HG03159 (cell line): Measurements from ENCODE around the gene HMGCR.
"Not testable (repeated sequence)": the region's sequence is repeated elsewhere in the genome, so short reads cannot be mapped to it uniquely, and the experiment has no call there.

ENCODE experiments used
- ATAC-seq: cut with Tn5 transposase; IDR thresholded peaks from one replicate; pipeline ENCODE4 v1.9.1; 2021; ENCODE audit warnings: mild to moderate bottlenecking, moderate library complexity; ENCODE audit not compliant: unreplicated experiment

HMGCR gene

DNA sequence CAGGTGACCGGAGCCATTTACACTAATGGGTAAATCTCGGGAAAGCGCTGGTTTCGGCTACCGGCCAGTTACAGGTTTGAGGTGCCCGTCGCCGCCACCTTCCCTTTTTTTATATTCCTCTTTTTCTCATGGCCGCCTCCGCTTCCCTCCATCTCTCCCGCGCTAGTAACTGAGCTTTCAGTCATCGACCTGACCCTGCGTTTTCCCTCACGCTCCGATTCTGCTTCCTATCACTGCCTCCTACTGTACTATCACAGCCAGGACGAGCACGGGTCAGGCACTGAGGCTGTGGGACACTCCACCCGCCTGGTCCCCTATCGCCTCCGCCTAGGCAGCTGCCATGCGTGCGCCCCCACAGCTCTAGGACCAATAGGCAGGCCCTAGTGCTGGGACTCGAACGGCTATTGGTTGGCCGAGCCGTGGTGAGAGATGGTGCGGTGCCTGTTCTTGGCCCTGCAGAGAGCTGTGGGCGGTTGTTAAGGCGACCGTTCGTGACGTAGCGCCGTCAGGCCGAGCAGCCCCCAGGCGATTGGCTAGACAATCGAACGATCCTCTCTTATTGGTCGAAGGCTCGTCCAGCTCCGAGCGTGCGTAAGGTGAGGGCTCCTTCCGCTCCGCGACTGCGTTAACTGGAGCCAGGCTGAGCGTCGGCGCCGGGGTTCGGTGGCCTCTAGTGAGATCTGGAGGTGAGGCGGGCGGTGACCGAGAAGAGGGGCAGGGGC is at the start of gene HMGCR:
HMGCR (plus strand) TSS at position 606 of the 722 bp plus-strand sequence. CDS start 5,386 bp downstream, outside the sequence.
- ATAC-seq: peak; percentile 98

GRCh38 chr5:75291844-75292243 is 45.2 kb upstream of the HMGCR start:
- not testable (repeated sequence) for ATAC-seq

DNA sequence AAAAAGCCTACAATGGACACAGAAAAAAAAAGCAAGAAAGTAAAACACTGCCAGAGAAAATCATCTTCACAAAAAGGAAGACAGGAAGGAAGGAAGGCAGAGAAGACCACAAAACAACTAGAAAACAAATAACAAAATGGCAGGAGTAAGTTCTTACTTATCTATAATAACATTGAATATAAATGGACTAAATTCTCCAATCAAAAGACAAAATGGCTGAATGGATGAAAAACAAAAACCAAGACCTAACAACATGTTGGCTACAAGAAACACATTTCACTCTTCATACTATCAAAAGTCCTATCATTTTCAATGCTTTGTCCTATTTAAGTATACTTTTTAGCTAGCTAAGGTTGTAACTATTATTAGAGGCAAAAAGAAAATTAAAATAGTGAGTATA is 36.9 kb upstream of the HMGCR start:
- ATAC-seq: no peak

- ATAC-seq: no peak
Measured at GRCh38 chr5:75303419-75303818, 33.6 kb upstream of the HMGCR start.

GRCh38 chr5:75304486-75304885 is 32.5 kb upstream of the HMGCR start:
- ATAC-seq: not testable (repeated sequence)

- no peak for ATAC-seq
Measured at GRCh38 chr5:75306746-75307145, 30.3 kb upstream of the HMGCR start.

- no peak for ATAC-seq
Measured at GRCh38 chr5:75310212-75310611, 26.8 kb upstream of the HMGCR start.

DNA sequence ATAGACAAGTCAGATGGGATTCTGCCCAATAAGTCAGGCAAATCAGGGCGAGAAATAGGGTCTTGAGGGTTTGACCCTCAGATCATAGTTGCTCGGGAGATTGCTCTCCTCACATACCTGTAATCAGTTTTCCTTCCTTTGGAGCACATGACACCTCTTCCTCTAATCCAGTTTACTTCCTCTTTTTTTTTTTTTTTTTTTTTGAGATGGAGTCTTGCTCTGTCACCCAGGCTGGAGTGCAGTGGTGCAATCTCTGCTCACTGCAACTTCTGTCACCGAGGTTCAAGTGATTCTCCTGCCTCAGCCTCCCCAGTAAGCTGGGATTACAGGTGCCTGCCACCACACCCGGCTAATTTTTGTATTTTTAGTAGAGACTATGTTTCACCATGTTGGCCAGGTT is 17.9 kb upstream of the HMGCR start:
- not testable (repeated sequence) for ATAC-seq

DNA sequence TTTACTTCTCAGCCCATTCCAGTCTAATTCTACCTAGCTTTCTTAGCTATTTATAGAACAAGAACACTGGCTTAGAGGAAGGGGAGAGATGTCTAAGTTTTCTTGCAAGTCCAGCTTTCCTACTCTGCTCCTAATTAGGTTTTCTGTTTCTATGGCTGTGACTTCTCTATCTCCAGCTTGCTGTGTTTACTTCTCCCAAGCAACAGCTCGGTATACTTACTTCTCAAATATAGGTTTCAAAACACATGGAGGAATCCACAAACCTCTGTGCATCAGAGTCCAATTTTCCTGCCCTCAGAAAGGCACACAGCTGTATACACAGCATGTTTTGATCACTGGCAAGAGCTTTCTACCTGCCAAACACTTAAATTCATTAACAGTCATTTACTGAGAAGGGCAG is 17.4 kb upstream of the HMGCR start:
- no peak for ATAC-seq

GRCh38 chr5:75320371-75320770 is 16.6 kb upstream of the HMGCR start:
- no peak for ATAC-seq

- ATAC-seq: no peak
Measured at GRCh38 chr5:75322066-75322465, 15.0 kb upstream of the HMGCR start.

DNA sequence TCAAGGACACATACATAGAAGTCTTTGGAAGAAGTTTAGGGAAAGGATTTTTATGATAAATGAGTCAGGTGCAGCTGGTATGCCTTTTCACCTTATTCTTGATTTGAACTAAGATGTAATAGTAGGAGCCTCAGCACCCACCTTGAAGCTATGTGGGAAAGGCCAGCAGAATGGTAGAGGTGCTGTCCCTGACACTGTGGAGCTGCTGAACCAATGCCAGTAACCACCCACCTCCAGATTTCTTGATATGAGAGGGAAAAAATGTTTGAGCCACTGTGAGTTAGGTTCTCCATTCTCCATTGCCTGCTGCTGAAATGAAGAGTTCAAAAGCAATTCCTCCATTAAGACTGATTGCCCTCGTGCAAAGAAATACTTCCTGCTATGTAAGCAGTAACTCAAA is 12.2 kb upstream of the HMGCR start:
- ATAC-seq: no peak

GRCh38 chr5:75325242-75325641 is 11.8 kb upstream of the HMGCR start:
- ATAC-seq: no peak

DNA sequence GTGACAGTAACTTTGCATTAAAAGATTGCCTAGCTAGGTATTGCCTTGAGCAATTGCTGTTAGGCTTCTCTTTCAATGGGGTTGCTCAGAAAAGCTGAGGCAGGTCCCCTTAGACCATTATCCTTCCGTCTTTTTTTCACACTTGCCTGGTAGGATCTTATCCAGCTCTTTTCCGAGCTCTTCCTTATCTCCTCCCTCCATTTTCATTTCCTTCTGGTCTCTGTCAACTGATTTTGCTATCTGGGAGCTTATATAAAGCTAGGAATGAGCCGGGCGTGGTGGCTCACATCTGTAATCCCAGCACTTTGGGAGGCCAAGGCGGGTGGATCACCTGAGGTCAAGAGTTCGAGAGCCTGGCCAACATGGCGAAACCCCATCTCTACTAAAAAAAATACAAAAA is 6.6 kb upstream of the HMGCR start:
- ATAC-seq: no peak

DNA sequence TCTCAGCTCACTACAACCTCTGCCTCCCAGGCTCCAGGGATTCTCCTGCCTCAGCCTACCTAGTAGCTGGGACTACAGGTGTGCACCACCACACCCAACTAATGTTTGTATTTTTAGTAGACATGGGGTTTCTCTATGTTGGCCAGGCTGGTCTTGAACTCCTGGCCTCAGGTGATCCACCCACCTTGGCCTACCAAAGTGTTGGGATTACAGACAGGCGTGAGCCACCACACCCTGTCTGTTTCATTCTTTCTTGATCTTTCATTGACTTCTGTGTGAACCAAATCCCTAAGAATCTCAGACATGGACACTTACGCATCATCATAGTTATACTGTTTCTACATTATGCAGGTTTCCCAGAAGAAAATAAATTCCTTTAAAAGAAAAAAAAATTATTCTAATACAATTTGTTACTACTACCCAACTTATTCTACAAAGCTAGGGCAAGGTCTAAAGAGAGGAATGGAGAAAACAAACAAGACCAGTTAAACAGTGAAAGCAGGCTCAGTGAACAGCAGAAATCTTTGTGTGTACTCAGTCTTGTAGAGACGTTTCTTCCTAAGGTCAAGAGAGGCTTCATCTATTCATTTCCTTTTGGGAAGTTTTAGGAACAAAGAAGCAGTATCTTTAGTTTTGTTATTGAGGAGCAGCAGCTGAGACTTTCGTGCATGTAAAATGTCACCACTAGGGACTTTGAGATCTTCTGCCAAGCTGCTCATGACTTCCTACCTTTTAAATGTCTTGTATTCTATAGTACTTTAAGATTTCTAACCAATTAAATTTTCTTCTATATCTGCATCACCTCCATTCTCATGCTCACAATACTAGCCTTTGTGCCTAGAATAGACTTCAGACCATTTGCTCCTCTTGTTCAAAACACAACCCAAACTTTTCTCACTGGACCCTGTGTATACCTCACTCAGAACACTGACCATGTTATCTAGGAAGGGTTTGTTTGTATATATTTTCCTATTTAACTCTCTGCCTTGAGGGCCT is 5.6 kb upstream of the HMGCR start:
- no peak for ATAC-seq

- not testable (repeated sequence) for ATAC-seq
Measured at GRCh38 chr5:75333759-75334158, 3.3 kb upstream of the HMGCR start.

DNA sequence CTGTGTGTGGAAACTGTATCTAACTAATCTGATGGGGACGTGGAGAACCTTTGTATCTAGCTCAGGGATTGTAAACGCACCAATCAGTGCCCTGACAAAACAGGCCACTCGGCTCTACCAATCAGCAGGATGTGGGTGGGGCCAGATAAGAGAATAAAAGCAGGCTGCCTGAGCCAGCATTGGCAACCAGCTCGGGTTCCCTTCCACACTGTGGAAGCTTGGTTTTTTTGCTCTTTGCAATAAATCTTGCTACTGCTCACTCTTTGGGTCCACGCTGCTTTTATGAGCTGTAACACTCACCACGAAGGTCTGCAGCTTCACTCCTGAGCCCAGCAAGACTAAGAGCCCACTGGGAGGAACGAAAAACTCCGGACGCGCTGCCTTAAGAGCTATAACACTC is 2.6 kb upstream of the HMGCR start:
- ATAC-seq: not testable (repeated sequence)

- ATAC-seq: no peak
Measured at GRCh38 chr5:75335486-75335885, 1.5 kb upstream of the HMGCR start.

GRCh38 chr5:75335952-75336614 is 937 bp upstream of the HMGCR start:
- no peak for ATAC-seq

DNA sequence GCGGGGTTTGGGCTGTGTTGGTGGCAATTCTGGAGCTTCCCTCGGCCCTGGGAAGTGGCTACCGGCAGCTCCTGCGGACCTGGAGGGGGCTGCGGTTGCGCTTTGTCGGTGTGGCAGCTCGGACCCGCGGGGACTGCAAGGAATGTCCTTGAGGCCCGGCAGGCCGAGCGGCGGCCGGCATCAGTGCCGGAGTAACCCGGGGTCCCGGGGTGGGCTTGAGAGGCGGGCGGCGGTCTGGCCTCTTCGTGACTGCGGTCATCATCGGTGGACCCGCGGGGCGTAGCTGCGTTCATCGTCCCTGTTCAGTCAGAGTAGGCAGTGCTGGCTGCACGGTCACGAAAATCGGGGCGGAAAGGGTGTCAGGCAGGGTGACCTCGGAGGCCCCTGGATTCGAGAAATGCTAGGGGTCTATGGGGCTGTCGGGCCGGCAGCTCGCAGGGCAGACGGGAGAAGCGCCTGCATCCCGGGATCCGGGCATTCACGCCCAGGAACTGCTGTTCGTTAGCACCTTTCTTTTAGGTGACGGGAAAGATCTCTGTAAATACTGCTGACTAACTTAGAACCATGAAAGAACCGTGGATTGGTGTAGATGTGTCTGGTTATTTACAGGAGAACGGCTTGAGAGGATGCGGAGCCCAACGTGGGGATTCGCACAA is 474 bp downstream of the HMGCR start:
- peak; percentile 2 for ATAC-seq

GRCh38 chr5:75338408-75338807 is 1.4 kb downstream of the HMGCR start:
- ATAC-seq: no peak
